NCI-H2107 treated with DMSO at 0.1 percent for 48 hours (cell line): ENCODE results near the gene HSFX2.
"Not testable (repeated sequence)": the region's sequence is repeated elsewhere in the genome, so short reads cannot be mapped to it uniquely, and the experiment has no call there.

Experiments
- DNase-seq: peaks from one replicate; lab custom pipeline; 2025; ENCODE audit not compliant: unreplicated experiment; lab: John Stamatoyannopoulos, UW

HSFX2 gene

DNA sequence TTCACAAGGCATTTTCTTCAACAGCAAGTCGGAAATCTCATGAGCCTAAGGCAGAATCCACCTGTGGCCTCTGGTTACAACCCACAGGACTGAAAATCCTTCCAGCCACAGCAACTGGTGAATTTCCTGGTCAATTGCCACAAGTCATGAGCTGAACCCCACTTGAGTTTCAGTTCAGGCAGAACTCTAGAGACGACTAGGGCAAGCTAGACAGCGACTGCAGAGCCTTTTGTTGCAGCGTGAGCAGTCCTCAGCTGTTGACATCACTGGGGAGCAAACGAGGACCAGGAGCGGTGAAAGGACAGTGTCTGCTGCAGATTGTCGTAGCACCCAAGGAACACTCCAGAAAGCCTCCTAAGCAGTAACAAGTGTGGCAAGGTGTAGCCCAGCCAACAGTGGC lies 829 bp upstream of the HSFX2 start:
- not testable (repeated sequence) for DNase-seq

DNA sequence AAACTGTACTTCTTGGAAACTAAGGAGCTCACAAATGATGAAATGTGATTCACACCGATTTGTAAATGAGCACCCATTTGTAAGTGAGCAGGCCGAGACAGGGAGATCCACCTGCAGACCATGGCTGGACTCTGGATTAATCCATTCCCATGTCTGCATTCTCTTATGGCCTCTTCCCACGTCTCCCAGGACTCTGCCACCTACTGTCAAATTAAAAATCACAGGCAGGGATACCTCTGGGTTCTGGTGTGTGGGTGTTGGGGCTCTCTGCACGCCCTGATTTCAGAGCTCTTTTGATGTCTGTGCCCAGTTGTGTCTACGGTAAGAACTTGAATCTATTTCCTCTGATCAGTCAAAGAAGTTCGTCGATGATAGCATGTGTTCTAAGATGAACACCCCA lies 4.1 kb downstream of the HSFX2 start:
- DNase-seq = not testable (repeated sequence)

DNA sequence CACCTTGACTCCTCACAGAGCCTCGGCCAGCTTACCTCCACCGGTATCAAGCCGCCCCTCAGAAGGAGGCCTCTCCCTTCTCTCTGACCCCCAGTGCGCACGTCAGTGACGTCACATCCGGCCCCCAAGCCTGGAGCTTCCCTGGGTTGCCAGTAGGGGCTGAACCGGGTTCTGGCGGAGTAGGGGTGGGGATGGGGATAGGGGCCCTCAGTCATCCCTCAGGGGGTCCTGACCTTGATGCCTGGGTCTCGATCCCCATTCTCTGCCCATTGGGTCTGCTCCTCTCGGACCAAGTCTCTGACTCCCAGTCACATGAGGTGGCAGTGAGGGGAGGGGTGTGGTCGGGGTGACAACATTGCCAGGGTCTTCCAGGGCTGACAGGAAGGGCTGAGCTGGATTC lies 7.8 kb downstream of the HSFX2 start, which contains the start of gene MAGEA9B:
MAGEA9B (minus strand) TSS at position 101 of the 400 bp plus-strand sequence. CDS start 4,280 bp downstream, outside the sequence.
- not testable (repeated sequence) for DNase-seq

DNA sequence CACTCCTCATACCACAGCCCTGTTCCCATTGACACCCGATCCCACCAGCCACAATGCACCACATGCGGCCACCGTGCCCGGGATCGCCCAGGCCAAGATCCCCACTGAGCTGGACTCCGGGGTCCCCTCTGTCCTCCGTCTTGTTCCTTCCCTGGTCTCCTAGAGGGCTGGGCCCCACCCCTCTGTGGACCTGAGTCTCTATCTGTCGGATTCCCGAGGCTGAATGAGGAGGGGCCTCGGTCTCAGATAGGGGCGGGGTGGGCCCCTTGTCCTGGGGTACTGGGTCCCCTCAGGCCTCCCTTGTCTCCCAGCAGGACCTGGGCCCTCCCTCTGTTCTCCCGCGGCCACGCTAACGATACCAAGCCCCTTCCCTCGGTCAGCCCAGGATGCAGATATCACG lies 9.5 kb downstream of the HSFX2 start:
- DNase-seq = not testable (repeated sequence)

DNA sequence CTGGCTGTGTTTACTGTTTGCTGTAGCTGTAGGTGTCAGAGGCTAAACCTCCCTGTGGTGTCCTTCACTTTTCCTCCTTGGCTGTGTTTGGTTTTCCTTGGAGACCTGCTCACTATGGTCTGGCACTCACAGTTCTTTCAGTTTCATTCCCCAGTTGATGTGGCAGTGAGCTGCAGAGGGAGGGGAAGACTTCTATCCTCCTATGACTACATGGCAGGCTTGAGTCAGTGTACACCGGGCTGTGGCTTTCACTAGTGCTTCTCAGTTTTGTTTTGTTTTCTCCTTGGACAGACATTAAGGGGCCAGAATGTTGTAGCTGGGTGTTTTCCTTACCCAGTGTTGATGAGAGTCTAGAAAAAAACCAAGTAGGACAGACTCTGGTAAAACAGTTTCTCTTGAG lies 21.7 kb downstream of the HSFX2 start:
- DNase-seq = not testable (repeated sequence)

DNA sequence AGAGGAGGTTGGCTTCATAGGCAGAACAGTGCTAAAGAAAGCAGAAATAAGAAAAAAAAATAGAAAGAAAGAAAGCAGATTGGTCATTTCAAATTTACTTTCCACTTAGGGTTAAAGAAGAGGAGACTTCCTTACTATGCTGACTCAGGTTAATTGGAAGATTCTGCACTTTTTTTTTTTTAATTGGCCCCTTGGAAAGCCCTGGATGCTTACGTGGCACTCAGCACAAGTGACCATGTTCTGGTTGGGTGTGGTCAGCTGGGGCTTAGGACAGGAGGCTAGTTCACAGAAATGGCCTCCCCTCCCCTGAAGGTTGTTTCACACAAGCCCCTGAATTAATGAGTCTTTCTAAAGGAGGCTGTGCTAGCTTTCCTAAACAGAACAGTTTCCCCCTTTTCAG lies 22.4 kb downstream of the HSFX2 start:
- DNase-seq = no peak

DNA sequence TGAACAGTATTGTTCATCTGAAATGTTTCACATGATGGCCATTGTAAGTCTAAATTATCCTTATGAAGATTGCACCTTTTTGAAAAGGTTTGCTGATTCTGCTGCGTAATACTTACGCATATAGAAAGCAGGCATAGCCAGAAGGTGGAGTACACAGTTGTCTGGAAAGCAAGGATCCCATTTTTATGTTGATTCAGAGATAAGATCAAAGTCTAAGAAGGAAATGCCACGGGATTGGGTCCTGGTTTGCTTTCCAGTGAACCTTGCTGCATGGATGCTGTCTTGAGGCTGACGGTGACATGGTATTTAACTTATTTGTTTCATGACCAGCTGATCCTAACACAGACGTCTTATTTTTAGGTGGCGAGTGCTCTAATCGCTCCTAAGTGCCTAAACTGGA lies 23.3 kb downstream of the HSFX2 start:
- DNase-seq = no peak

DNA sequence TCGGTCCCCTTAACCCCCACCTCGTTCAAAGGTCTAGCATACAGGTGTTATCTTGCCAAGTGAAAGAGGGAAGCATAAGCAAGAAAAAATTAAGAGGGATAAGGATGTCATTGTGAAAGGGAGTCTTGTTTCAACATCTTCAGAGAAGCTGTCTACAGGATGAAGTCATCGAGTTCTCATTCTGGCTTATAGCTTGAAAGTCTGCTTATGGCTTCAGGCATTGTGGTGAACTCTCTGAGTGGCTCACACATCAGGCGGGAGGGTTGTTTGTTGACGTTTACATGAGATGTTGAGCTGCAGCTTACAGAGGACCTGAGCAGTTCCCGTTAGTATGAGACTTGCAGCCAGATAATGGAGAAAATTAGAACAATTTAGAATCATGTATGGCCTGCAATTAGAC lies 24.4 kb downstream of the HSFX2 start:
- no peak for DNase-seq

DNA sequence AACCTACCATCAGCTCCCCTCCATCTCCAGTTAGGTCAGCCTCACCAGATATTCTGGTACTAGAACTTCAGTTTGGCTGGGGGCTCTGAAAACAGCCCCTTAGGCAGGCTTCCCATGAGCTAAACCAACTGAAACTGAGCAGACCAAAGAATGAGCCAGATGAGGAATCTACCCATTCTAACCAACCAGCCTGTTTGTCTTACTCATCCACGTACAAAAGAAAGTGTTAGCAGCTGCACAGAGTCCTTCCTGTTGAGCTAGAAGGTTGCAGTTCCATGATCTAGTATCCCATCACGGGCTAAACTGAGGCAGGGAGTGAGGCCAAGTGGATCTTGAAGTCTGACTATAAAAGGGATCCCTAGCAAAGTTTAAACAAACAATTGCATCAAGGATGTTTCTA lies 25.3 kb downstream of the HSFX2 start:
- DNase-seq = no peak

DNA sequence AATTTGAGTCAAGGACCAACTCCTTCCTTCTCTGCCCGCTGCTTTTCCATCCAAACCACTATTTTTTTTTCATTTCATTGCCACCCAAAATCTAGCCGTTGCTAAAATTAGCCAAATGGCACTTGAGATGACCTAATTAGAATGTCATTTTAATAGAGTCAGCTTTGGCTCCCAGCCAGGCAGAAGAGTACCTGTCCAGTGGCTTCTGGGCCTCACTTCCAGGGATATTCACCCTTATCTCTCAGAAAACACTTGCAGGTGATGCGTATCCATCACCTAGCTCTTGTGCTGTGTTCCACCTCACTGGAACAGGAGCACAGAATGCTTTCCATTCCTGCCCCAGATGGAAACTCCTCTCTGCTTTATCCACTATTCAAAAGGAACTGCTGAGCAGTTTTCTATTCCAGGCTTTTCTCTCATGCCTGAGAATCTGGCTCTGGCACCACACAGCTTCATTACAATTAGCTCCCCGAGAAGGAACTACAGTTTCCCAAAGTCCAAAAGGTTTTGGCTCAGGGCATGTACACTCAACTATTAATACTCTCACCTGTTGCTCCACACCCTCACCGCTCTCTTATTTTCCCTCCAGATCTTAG lies 26.3 kb downstream of the HSFX2 start:
- DNase-seq = no peak

DNA sequence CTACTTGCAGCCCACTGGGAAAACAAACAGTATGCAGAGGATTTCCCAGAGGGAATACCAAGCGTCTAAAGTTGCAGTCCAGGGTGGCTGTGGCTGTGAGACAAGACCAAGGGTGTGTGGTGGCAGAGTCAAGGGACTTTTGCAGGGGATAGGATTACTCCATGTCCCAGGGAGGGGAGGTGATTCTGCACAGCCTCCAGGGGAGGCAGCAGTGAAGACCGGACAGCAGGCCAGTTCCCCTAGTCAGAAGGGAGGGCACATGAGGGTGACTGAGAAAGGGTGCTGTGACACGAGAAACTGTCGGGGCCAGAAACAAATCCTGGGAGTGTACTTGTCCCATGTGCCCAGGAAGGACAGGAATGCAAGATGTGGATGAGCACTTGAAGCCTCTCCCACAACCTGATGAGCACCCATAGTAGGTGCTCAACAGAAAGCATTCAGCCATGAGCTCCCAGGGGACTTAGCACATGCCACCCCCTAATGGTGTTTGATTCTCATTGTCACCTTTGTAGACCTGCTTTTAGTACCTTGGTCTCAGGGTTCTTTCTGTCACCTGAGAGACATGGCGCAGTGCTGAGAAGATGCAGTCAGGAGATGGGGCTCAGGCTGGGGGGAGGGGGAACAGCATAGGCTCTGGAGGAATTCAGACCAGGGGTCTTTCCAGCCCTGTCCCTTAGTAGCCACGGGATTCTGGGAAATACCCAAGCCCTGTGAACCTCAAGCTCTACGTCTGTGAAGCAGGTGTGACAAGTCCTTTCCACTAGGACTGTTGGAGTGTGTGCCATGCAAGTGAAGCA lies 27.3 kb downstream of the HSFX2 start:
- DNase-seq = no peak

DNA sequence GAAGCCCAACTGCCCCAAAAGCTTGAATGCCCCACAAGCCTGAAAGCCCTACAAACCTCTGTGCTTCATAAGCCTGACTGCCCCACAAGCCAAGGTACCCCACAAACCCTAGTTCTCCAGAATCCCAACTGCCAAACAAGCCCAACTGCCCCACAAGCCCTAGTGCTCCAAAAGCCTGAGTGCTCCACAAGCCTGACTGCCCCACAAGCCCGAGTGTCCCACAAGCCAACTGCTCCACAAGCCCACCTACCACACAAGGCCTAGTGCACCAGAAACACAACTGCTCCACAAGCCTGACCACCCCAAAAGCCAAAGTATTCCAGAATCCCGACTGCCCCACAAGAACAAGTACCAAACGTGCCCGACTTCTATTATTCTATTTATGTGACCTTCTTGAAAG lies 31.8 kb downstream of the HSFX2 start:
- DNase-seq = no peak

DNA sequence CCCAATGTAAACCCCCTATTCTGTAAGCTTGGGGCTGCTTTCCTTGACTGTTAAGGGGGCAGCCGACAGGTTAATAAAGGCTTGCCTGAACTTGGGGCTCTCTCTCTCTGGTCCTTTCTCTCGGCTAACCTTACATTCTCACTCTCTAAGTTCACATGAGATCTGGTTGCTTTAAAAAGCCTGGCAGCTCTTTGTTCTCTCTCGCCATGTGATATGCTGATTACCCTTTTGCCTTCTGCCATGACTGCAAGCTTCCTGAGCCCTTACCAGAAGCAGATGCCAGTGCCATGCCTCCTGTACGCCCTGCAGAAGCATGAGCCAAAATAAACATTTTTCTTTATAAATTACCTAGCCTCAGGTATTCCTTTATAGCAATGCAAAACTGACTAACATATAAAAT lies 39.9 kb downstream of the HSFX2 start:
- not testable (repeated sequence) for DNase-seq

DNA sequence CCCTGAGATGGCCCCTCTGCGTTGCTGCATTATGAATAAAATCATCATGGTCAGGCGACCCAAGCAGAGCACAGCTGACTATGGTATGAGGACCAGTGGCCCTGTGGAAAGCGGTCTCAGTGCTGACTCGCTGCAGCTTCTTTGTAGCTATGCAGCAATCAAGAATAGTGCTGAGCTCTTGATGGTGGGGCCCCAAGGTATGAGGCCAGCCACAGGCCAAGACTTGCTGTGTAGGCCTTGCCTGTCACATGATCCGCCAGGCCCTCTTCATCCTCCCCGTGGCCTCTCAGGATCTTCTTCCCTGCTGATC lies 43.2 kb downstream of the HSFX2 start:
- not testable (repeated sequence) for DNase-seq

DNA sequence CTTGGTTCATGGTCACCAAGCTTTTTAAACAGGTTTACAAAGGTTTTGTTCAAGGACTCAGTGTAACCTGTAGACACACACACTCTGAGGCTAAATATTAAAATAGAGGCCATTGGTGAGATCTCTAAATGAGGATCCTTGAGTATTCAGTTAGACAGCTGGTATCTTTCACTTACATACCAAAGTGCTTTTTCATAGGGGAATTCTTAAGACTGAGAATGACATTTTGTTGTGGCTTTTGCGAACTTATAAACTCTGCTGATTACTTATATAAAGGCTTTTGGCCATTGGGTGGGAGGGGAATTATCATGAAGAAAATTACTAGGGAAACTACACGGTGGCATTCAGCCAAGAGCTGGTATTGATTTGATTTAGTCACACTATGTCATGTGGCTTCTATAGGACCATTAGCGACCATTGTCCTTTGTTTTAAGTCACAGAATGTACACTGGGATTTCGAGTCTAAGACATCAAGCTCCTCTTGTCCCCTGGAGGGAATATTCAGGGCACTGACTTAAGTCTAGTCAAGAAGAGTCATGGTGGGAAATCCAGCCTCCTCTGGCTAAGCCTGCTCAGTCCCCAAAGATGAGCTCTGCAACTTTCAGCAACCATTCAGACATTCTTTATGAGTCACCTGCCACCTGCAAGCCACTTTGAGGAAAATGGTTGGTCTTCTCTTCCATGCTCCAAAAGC lies 43.7 kb downstream of the HSFX2 start:
- not testable (repeated sequence) for DNase-seq

DNA sequence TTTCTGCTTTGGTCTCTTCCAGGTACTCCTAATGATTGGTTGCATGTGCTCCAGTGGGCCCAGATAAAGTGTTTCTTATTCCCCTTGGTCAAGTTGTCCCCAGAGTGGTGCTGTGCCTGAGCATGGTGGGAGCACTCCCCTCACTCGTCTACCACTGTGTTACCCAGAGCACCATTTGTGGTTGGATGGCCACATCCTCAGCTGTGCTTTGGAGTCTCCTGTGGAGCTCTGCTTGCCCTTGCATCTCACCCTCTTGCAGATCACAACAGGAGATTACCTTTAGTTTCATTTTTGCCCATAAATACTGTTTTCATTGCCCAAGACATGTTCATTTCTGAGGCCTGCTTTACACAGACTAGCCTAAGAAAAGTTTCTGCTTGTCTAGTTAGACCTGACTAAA lies 44.7 kb downstream of the HSFX2 start:
- not testable (repeated sequence) for DNase-seq

DNA sequence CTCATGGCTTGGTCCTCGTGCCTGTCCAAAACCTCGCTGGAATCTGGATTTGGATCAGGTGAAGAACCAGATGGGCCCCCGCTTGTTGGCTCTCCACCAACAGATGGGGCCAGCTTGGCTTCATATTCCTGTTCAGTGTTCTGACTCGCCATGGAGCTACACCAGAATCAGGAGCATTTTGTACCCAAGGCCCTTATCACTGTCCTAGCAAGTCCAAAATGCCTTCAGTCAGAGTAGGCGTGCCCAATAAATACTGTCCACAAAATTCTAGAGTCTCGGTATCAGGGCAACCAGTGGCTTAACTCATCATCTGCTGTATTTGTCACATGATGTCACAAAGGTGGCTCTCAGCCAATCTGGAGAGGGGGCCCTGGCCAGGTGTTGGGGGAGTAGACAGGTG lies 45.4 kb downstream of the HSFX2 start, which contains the start of gene HSFX3:
HSFX3 (minus strand) TSS at position 224 of the 400 bp plus-strand sequence; CDS start at position 152, 72 bp downstream.
- DNase-seq = not testable (repeated sequence)

DNA sequence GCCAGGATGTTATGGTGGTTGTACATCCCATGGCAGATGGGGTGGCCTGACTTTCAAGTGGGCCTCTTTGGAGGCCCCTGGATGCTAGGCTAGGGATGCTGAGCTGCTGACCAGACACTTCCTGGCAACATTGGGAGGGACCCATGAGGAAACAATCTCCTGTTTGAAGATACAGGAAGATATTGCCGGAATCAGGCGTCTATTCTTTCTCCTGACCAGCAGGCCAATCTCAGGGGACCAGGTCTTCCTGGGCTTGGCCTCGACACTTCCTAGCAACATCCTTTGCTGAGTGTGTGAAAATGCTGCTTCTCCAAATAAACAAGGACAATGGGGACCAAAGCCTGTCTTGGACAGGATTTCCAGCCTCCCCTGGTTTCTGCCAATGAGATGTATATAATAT lies 47.3 kb downstream of the HSFX2 start:
- not testable (repeated sequence) for DNase-seq

DNA sequence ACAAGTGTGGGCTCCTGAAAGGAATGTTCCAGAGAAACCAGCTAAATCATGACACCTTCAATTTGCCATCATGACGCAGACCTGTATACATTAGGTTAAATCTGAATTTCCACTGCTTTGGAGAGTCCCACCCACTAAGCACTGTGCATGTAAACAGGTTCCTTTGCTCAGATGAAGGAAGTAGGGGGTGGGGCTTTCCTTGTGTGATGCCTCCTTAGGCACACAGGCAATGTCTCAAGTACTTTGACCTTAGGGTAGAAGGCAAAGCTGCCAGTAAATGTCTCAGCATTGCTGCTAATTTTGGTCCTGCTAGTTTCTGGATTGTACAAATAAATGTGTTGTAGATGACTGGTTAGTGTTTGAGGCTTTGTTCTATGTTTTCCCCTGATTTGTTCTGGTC lies 48.2 kb downstream of the HSFX2 start:
- not testable (repeated sequence) for DNase-seq

DNA sequence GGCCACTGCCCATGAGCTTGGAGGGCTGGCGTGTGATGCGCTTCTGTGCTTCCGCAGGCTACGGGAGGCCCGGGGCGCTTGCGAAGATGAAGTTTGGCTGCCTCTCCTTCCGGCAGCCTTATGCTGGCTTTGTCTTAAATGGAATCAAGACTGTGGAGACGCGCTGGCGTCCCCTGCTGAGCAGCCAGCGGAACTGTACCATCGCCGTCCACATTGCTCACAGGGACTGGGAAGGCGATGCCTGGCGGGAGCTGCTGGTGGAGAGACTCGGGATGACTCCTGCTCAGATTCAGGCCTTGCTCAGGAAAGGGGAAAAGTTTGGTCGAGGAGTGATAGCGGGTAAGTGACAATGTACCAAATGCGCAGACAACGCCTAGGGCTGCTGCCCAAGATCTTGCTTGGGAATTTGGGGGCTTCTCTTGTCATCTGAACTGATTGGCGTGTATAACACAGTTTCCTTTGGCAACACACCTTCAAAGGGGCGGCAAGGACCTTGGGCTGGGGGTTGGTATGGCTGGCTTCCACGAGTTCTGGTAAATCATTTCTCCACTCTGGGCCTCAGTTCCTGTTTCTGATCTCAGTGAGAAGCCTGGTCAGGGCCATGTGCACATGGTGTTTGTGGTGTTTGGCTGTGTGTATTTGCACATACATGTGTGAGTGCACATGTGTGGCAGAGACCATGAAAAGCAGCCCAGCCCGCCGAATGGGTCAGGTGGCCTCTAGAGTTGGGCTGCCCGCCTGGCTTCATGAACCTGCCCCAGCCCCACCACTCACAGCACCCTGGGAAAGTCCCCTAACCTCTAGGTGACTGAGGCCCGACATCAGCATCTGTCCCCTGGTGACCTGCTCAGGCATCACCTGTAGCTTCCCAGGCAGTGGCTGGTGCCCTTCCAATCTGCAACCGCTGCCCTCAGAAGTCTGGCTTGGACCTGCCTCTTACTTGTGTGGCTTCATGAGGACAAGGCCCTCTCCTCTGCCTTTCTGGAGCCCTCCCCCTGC lies 49.3 kb downstream of the HSFX2 start:
- not testable (repeated sequence) for DNase-seq
